ENCODE data around the gene RPL13.

GRCh38 chr16:89511374-89511773 lies 49.1 kb upstream of the RPL13 start:
- TF ChIP-seq POLR2AphosphoS5 (IDR thresholded peaks at IDR 0.05; ENCODE audit: low read depth, low read length) (no peak), TAF1 (IDR thresholded peaks at IDR 0.05; ENCODE audit: borderline replicate concordance, insufficient read depth, low read length) (no peak)
- TF ChIP-seq, protein P1, sequence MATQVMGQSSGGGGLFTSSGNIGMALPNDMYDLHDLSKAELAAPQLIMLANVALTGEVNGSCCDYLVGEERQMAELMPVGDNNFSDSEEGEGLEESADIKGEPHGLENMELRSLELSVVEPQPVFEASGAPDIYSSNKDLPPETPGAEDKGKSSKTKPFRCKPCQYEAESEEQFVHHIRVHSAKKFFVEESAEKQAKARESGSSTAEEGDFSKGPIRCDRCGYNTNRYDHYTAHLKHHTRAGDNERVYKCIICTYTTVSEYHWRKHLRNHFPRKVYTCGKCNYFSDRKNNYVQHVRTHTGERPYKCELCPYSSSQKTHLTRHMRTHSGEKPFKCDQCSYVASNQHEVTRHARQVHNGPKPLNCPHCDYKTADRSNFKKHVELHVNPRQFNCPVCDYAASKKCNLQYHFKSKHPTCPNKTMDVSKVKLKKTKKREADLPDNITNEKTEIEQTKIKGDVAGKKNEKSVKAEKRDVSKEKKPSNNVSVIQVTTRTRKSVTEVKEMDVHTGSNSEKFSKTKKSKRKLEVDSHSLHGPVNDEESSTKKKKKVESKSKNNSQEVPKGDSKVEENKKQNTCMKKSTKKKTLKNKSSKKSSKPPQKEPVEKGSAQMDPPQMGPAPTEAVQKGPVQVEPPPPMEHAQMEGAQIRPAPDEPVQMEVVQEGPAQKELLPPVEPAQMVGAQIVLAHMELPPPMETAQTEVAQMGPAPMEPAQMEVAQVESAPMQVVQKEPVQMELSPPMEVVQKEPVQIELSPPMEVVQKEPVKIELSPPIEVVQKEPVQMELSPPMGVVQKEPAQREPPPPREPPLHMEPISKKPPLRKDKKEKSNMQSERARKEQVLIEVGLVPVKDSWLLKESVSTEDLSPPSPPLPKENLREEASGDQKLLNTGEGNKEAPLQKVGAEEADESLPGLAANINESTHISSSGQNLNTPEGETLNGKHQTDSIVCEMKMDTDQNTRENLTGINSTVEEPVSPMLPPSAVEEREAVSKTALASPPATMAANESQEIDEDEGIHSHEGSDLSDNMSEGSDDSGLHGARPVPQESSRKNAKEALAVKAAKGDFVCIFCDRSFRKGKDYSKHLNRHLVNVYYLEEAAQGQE (IDR thresholded peaks at IDR 0.05; ENCODE audit: insufficient read depth in 1 of 2, low read depth in 2 of 2, low read length in 2 of 2): no peak

Data from PFSK-1 (cell line).